ENCODE results near the gene DTD2.
"Not testable (repeated sequence)": the region's sequence is repeated elsewhere in the genome, so short reads cannot be mapped to it uniquely, and the experiment has no call there.

The DTD2 gene

DNA sequence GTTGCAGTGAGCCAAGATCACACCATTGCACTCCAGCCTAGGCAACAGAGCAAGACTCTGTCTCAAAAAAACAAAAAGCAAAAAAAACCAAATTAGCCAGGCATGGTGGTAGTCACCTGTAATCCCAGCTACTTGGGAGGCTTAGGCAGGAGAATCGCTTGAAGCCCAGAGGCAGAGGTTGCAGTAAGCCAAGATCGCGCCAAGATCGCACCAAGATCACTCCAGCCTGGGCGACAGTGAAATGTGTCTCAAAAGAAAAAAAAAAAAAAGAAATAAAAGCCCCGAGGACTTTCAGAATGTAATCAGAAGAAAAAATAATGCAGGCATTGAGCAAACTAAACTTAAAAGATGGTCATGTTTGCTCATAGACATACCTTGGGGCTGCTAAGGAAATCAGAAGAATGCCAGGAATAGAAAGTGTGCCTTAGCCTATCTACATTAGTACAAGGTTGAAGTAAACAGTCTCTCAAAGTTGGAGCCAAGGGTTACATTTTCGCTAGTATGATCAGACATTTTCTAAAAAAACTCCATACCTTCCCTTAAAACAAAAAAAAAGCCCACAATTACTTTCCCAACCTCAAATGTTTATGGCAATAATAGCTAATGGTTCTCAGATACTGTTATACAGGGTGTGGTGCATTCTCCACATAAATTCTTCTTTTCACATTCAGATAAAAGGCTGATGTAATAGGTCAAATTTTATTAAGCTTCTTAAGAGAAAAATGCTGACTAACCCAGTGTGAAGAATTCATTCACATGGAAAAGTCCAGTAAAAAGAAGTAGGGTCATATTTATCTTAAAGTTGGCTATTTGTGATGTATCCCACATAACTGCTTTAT is 15.8 kb downstream of the DTD2 start:
- no peak for DNase-seq

- no peak for DNase-seq
Observed at GRCh38 chr14:31440280-31440679, 17.0 kb downstream of the DTD2 start.

GRCh38 chr14:31439561-31439960 is 17.7 kb downstream of the DTD2 start:
- no peak for DNase-seq

DNA sequence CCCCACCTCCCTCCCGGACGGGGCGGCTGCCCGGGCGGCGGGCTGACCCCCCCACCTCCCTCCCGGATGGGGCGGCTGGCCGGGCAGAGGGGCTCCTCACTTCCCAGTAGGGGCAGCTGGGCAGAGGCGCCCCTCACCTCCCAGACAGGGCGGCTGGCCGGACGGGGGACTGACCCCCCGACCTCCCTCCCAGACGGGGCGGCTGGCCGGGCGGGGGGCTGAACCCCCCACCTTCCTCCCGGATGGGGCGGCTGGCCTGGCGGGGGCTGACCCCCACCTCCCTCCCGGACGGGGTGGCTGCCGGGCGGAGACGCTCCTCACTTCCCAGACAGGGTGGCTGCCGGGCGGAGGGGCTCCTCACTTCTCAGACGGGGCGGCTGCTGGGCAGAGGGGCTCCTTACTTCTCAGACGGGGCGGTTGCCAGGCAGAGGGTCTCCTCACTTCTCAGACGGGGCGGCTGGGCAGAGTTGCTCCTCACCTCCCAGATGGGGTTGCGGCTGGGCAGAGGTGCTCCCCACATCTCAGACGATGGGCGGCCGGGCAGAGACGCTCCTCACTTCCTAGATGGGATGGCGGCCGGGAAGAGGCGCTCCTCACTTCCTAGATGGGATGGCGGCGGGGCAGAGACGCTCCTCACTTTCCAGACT is 20.1 kb downstream of the DTD2 start:
- DNase-seq = not testable (repeated sequence)

GRCh38 chr14:31435276-31435675 is 22.0 kb downstream of the DTD2 start:
- DNase-seq = no peak

DNA sequence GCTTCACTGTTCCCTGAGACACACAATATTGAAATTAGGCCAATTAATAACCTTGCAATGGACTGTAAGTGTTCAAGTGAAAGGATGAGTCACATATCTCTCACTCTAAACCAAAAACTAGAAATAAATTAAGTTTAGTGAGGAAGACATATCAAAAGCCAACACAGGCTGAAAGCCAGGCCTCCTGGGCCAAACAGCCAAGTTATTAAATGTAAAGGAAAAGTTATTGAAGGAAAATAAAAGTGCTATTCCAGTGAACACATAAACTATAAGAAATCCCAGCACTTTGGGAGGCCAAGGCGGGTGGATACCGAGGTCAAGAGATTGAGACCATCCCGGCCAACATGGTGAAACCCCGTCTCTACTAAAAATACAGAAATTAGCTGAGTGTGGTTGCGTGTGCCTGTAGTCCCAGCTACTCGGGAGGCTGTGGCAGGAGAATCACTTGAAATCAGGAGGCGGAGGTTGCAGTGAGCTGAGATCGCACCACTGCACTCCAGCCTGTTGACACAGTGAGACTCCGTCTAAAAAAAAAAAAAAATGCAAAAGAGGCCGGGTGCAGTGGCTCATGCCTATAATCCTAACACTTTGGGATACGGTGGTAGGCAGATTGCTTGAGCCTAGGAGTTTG is 26.6 kb downstream of the DTD2 start:
- DNase-seq = no peak

- no peak for DNase-seq
Observed at GRCh38 chr14:31429791-31430190, 27.5 kb downstream of the DTD2 start.

- no peak for DNase-seq
Observed at GRCh38 chr14:31428011-31428410, 29.3 kb downstream of the DTD2 start.

- DNase-seq = no peak
Observed at GRCh38 chr14:31426663-31427062, 30.6 kb downstream of the DTD2 start.

DNA sequence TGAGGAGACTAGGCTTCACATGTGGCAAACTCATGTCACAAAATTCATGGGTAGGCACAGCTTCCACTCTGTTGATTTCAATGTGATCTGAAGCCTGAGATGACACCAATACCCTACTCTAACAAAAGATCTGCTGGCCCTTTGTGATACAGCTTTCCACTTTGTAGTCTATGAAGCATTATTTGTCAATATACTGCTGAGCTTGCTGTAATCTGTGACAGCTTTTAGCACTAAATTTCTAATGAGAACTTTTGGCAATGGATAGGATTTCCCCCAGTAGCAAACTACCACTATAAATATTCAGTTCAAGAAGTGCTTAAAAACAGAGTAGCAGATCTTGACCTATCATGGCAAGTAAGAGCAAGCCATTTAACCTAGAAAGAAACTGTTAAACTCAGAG is 31.4 kb downstream of the DTD2 start:
- DNase-seq = no peak

- no peak for DNase-seq
Observed at GRCh38 chr14:31421200-31421599, 36.1 kb downstream of the DTD2 start.

GRCh38 chr14:31420319-31421111 is 36.8 kb downstream of the DTD2 start, which contains the start of gene HEATR5A:
HEATR5A (minus strand) TSS chr14:31420550; CDS start chr14:31402975, 17,575 bp downstream.
- DNase-seq = peak; percentile 89

- DNase-seq = peak; percentile 28
Observed at GRCh38 chr14:31419967-31420318, 37.4 kb downstream of the DTD2 start.

- DNase-seq = no peak
Observed at GRCh38 chr14:31419179-31419966, 37.9 kb downstream of the DTD2 start.

- DNase-seq = no peak
Observed at GRCh38 chr14:31418440-31418839, 38.9 kb downstream of the DTD2 start.

- no peak for DNase-seq
Observed at GRCh38 chr14:31414190-31414833, 43.0 kb downstream of the DTD2 start.

GRCh38 chr14:31411218-31411727 is 46.0 kb downstream of the DTD2 start:
- no peak for DNase-seq

DNA sequence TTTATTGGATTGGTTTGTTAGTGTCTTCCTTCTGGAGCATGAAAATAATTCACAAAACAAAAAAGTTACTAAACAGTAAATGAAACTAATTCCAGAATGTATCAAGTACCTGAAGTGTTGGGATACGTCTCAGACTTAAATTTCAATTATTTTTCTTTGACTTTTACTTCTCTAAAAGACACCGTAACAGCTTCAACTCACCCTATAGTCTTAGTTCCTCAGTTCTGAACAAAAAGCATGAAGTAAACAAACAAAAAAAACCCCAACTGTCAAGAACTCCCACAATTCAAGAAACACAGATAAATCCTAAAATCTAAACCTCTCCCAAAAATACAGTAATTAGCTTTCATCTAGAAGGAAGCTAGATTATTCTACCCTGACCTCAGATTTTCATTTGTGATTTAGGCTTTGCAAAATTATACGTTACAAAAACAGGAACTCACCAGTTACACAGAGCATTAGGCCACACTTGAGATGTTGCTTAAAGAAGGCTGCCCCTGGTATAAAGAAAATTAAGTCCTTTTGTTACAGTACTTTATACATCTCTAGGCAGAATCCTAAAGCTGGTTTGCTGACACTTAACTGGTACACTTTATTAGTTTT is 47.2 kb downstream of the DTD2 start:
- DNase-seq = no peak

DNA sequence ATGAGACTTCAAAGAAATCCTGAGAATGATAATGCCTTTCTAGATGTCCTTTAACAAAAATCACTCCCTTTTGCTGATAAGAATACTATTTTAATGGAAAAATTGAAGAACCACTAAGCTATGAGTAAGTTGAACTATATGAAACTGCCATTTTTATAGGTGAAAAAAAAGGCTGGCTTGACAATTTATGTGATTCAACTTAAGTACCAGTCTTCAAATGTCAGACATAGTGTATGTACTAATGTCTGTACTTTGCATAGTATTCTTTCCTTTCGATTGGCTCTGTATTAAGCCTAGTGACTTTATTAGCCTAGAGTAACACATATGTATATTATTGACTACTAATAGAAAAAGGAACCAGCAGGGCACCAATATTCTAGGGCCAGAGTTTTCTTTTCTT is 48.9 kb downstream of the DTD2 start:
- DNase-seq = no peak

- no peak for DNase-seq
Observed at GRCh38 chr14:31405599-31406232, 51.6 kb downstream of the DTD2 start.

- no peak for DNase-seq
Observed at GRCh38 chr14:31405106-31405505, 52.2 kb downstream of the DTD2 start.

Measured in NK-92 treated with Interleukin-12 subunit alpha and Interleukin-12 subunit beta, amount 100 ng/mL, for 24 hours (cell line).